Measurements from ENCODE around the gene ERAL1.
"Not testable (repeated sequence)": the region's sequence is repeated elsewhere in the genome, so short reads cannot be mapped to it uniquely, and the experiment has no call there.

The ERAL1 gene

GRCh38 chr17:28883967-28884702 lies 29.3 kb downstream of the ERAL1 start:
- no peak for FAIRE-seq
- DNase-seq (ENCODE audit: insufficient read length) = no peak
- TF ChIP-seq POLR2AphosphoS5 (IDR thresholded peaks at IDR 0.05; ENCODE audit: low read depth, low read length) = no peak
- no peak for TF ChIP-seq POLR2A (IDR thresholded peaks at IDR 0.05; ENCODE audit: low read depth, low read length)
- no peak for TF ChIP-seq TAF1 (IDR thresholded peaks at IDR 0.05; ENCODE audit: borderline replicate concordance, low read depth, low read length)

- DNase-seq (ENCODE audit: insufficient read length) = no peak
- FAIRE-seq = no peak
- TF ChIP-seq TAF1 (IDR thresholded peaks at IDR 0.05; ENCODE audit: borderline replicate concordance, low read depth, low read length) (no peak), POLR2AphosphoS5 (IDR thresholded peaks at IDR 0.05; ENCODE audit: low read depth, low read length) (no peak), POLR2A (IDR thresholded peaks at IDR 0.05; ENCODE audit: low read depth, low read length) (no peak)
Measured at GRCh38 chr17:28885363-28885762, 30.5 kb downstream of the ERAL1 start.

GRCh38 chr17:28885951-28886350 lies 31.1 kb downstream of the ERAL1 start:
- TF ChIP-seq POLR2A (IDR thresholded peaks at IDR 0.05; ENCODE audit: low read depth, low read length) (no peak), POLR2AphosphoS5 (IDR thresholded peaks at IDR 0.05; ENCODE audit: low read depth, low read length) (no peak), TAF1 (IDR thresholded peaks at IDR 0.05; ENCODE audit: borderline replicate concordance, low read depth, low read length) (no peak)
- DNase-seq (ENCODE audit: insufficient read length) (no peak), FAIRE-seq (no peak)

GRCh38 chr17:28887871-28888471 lies 33.2 kb downstream of the ERAL1 start:
- FAIRE-seq = peak; percentile 61
- DNase-seq (ENCODE audit: insufficient read length) = no peak

GRCh38 chr17:28888832-28889231 lies 34.0 kb downstream of the ERAL1 start:
- TF ChIP-seq TAF1 (IDR thresholded peaks at IDR 0.05; ENCODE audit: borderline replicate concordance, low read depth, low read length) (no peak), POLR2A (IDR thresholded peaks at IDR 0.05; ENCODE audit: low read depth, low read length) (no peak), POLR2AphosphoS5 (IDR thresholded peaks at IDR 0.05; ENCODE audit: low read depth, low read length) (no peak)
- DNase-seq (ENCODE audit: insufficient read length) (no peak), FAIRE-seq (peak; percentile 60)

More at GRCh38 chr17:28887871-28888471, 33.2 kb downstream of the ERAL1 start:
- TF ChIP-seq POLR2A (IDR thresholded peaks at IDR 0.05; ENCODE audit: low read depth, low read length) = no peak
- no peak for TF ChIP-seq TAF1 (IDR thresholded peaks at IDR 0.05; ENCODE audit: borderline replicate concordance, low read depth, low read length)
- TF ChIP-seq POLR2AphosphoS5 (IDR thresholded peaks at IDR 0.05; ENCODE audit: low read depth, low read length) = no peak

GRCh38 chr17:28889996-28890395 lies 35.2 kb downstream of the ERAL1 start:
- FAIRE-seq = peak; percentile 27
- TF ChIP-seq TAF1 (IDR thresholded peaks at IDR 0.05; ENCODE audit: borderline replicate concordance, low read depth, low read length) (no peak), POLR2AphosphoS5 (IDR thresholded peaks at IDR 0.05; ENCODE audit: low read depth, low read length) (no peak), POLR2A (IDR thresholded peaks at IDR 0.05; ENCODE audit: low read depth, low read length) (no peak)
- DNase-seq (ENCODE audit: insufficient read length) = no peak

GRCh38 chr17:28891201-28891600 lies 36.4 kb downstream of the ERAL1 start:
- DNase-seq (ENCODE audit: insufficient read length) = no peak
- TF ChIP-seq POLR2AphosphoS5 (IDR thresholded peaks at IDR 0.05; ENCODE audit: low read depth, low read length) (no peak), POLR2A (IDR thresholded peaks at IDR 0.05; ENCODE audit: low read depth, low read length) (no peak), TAF1 (IDR thresholded peaks at IDR 0.05; ENCODE audit: borderline replicate concordance, low read depth, low read length) (no peak)
- no peak for FAIRE-seq

GRCh38 chr17:28892024-28892423 lies 37.2 kb downstream of the ERAL1 start:
- no peak for DNase-seq (ENCODE audit: insufficient read length)
- TF ChIP-seq POLR2A (IDR thresholded peaks at IDR 0.05; ENCODE audit: low read depth, low read length) = no peak
- TF ChIP-seq POLR2AphosphoS5 (IDR thresholded peaks at IDR 0.05; ENCODE audit: low read depth, low read length) = no peak
- TF ChIP-seq TAF1 (IDR thresholded peaks at IDR 0.05; ENCODE audit: borderline replicate concordance, low read depth, low read length) = no peak
- peak; percentile 67 for FAIRE-seq

GRCh38 chr17:28893248-28894183 lies 38.7 kb downstream of the ERAL1 start:
- FAIRE-seq = peak; percentile 67
- DNase-seq (ENCODE audit: insufficient read length) = not testable (repeated sequence)

GRCh38 chr17:28895794-28896447 lies 41.1 kb downstream of the ERAL1 start:
- no peak for FAIRE-seq
- DNase-seq (ENCODE audit: insufficient read length) = no peak
- no peak for TF ChIP-seq TAF1 (IDR thresholded peaks at IDR 0.05; ENCODE audit: borderline replicate concordance, low read depth, low read length)
- no peak for TF ChIP-seq POLR2A (IDR thresholded peaks at IDR 0.05; ENCODE audit: low read depth, low read length)
- no peak; the same call in 1 of the 2 replicates for TF ChIP-seq POLR2AphosphoS5 (IDR thresholded peaks at IDR 0.05; ENCODE audit: low read depth, low read length)

- DNase-seq (ENCODE audit: insufficient read length) (no peak), FAIRE-seq (no peak)
Measured at GRCh38 chr17:28896491-28896883, 41.7 kb downstream of the ERAL1 start.

More at GRCh38 chr17:28896491-28896883, 41.7 kb downstream of the ERAL1 start:
- TF ChIP-seq POLR2AphosphoS5 (IDR thresholded peaks at IDR 0.05; ENCODE audit: low read depth, low read length) (no peak), TAF1 (IDR thresholded peaks at IDR 0.05; ENCODE audit: borderline replicate concordance, low read depth, low read length) (no peak), POLR2A (IDR thresholded peaks at IDR 0.05; ENCODE audit: low read depth, low read length) (no peak)
